CD14-positive monocyte (primary cell): ENCODE results near the gene CAMK4. TPM values are rescaled to one million over a fixed set of nuclear protein-coding genes. Genes with fewer than 3 reads are reported as not detected.

Experiments
- DNase-seq, 3 donors: peaks; one replicate each; pipeline ENCODE4 v3.0.0-alpha.2; 2011 to 2022
- H2AFZ ChIP-seq: 2 replicates; pipeline ENCODE4 v1.6.0; 2012; ENCODE audit warnings: mild to moderate bottlenecking, low read depth, low read length, inconsistent platforms; ENCODE audit not compliant: insufficient read depth, poor library complexity, severe bottlenecking
- H3K27ac ChIP-seq, 2 donors: 1 replicate in 1 of 2; 2 replicates in 1 of 2; pipeline ENCODE4 v1.5.1; 2012 to 2013; ENCODE audit warnings: low read length in 2 of 2, control low read depth in 1 of 2, inconsistent platforms in 1 of 2, low read depth in 1 of 2, mild to moderate bottlenecking in 1 of 2
- H3K27me3 ChIP-seq, 2 donors: one replicate each; pipeline versions ENCODE4 v1.6.0 to v1.6.1; 2011 to 2013; ENCODE audit warnings: low read length in 2 of 2; ENCODE audit not compliant: control insufficient read depth in 2 of 2, insufficient read depth in 2 of 2
- H3K36me3 ChIP-seq, 2 donors: replicated peaks in 1 of 2; 1 replicate in 1 of 2; 2 replicates in 1 of 2; pipeline versions ENCODE4 v1.5.1 to v1.6.1; 2012 to 2013; ENCODE audit warnings: low read length in 2 of 2, control low read depth in 1 of 2, inconsistent platforms in 1 of 2, mild to moderate bottlenecking in 1 of 2; ENCODE audit not compliant: insufficient read depth in 2 of 2, control insufficient read depth in 1 of 2
- H3K4me1 ChIP-seq, 2 donors: 1 replicate in 1 of 2; 2 replicates in 1 of 2; pipeline versions ENCODE4 v1.5.1 to v1.6.1; 2012 to 2013; ENCODE audit warnings: low read length in 2 of 2, control low read depth in 1 of 2, inconsistent platforms in 1 of 2, mild to moderate bottlenecking in 1 of 2, moderate library complexity in 1 of 2; ENCODE audit not compliant: insufficient read depth in 2 of 2, control insufficient read depth in 1 of 2
- H3K4me2 ChIP-seq: replicated peaks from 2 replicates; pipeline ENCODE3; 2012; ENCODE audit warnings: low read length, moderate library complexity, mild to moderate bottlenecking; ENCODE audit not compliant: poor library complexity, severe bottlenecking; ENCODE audit errors: extremely low read depth
- H3K4me3 ChIP-seq, 3 experiments: fragments of 200-600 bp in 1 of 3; sonication (generic) in 1 of 3; replicated peaks in 1 of 3; 1 replicate in 2 of 3; 2 replicates in 1 of 3; pipeline ENCODE4 v1.5.1; 2011 to 2013; ENCODE audit warnings: low read length in 3 of 3, mild to moderate bottlenecking in 3 of 3, control low read depth in 2 of 3, low read depth in 2 of 3, inconsistent platforms in 1 of 3, moderate library complexity in 1 of 3
- H3K79me2 ChIP-seq: 2 replicates; pipeline ENCODE4 v1.6.0; 2012; ENCODE audit warnings: mild to moderate bottlenecking, control low read depth, inconsistent platforms, low read length, moderate library complexity; ENCODE audit not compliant: insufficient read depth
- H3K9ac ChIP-seq: 2 replicates; pipeline ENCODE4 v1.6.0; 2017; ENCODE audit warnings: low read length, mild to moderate bottlenecking; ENCODE audit not compliant: insufficient read depth, poor library complexity, severe bottlenecking
- H3K9me3 ChIP-seq, 2 donors: replicated peaks in 1 of 2; 1 replicate in 1 of 2; 2 replicates in 1 of 2; pipeline versions ENCODE4 v1.5.1 to v1.6.1; 2012 to 2013; ENCODE audit warnings: low read length in 2 of 2, control low read depth in 1 of 2; ENCODE audit not compliant: control insufficient read depth in 1 of 2, insufficient read depth in 1 of 2
- H4K20me1 ChIP-seq: 2 replicates; pipeline ENCODE4 v1.6.0; 2012; ENCODE audit warnings: mild to moderate bottlenecking, low read length, control low read depth, moderate library complexity; ENCODE audit not compliant: insufficient read depth
- H3K27ac Mint-ChIP-seq, 7 donors: one replicate each; pipeline ENCODE4 v1.8.0; 2020; ENCODE audit warnings: mild to moderate bottlenecking in 7 of 7, mixed read lengths in 7 of 7, moderate library complexity in 6 of 7, inconsistent platforms in 2 of 7
- H3K27me3 Mint-ChIP-seq, 3 donors: one replicate each; pipeline ENCODE4 v1.8.0; 2021 to 2022; ENCODE audit warnings: low read depth in 3 of 3, mild to moderate bottlenecking in 3 of 3, mixed read lengths in 3 of 3, moderate library complexity in 3 of 3, inconsistent platforms in 1 of 3
- H3K36me3 Mint-ChIP-seq, 2 donors: one replicate each; pipeline ENCODE4 v1.8.0; 2020; ENCODE audit warnings: mixed read lengths in 2 of 2, inconsistent platforms in 1 of 2, mild to moderate bottlenecking in 1 of 2
- H3K4me1 Mint-ChIP-seq: one replicate; pipeline ENCODE4 v1.8.0; 2020; ENCODE audit warnings: mild to moderate bottlenecking, mixed read lengths
- H3K4me3 Mint-ChIP-seq, 2 donors: one replicate each; pipeline ENCODE4 v1.8.0; 2020; ENCODE audit warnings: mild to moderate bottlenecking in 2 of 2, mixed read lengths in 2 of 2, moderate library complexity in 1 of 2
- H3K9me3 Mint-ChIP-seq, 7 donors: one replicate each; pipeline ENCODE4 v1.8.0; 2020 to 2022; ENCODE audit warnings: mixed read lengths in 7 of 7, mild to moderate bottlenecking in 6 of 7, moderate library complexity in 6 of 7, inconsistent platforms in 2 of 7
- CTCF ChIP-seq: fragments of 200-600 bp; IDR thresholded peaks from one replicate; pipeline ENCODE4 v1.8.0; 2022; ENCODE audit warnings: antibody characterized with exemption, mild to moderate bottlenecking
- WGBS: methylation state at CpG from one replicate; pipeline ENCODE4 v1.1.5; 2013; ENCODE audit warnings: missing lambda C conversion rate; ENCODE audit not compliant: insufficient coverage; 5-methylcytosine and 5-hydroxymethylcytosine counted together
- intact Hi-C, 2 donors: fragments of 100-400 bp; cut with micrococcal nuclease; formaldehyde crosslinking; loops; one replicate each; pipeline versions ENCODE4 v1.15.0 to v1.15.1; 2023
- polyA plus RNA-seq, 3 donors: library from polyadenylated mRNA; depleted of rRNA in 1 of 3; unstranded in 2 of 3; stranded (reverse) in 1 of 3; fragments of 300-500 nt in 2 of 3; fragments of >200 nt in 1 of 3; fragmentation: Illumina TruSeq in 2 of 3; gene quantifications; 1 replicate in 2 of 3; 2 replicates in 1 of 3; pipeline ENCODE4 v1.2.3, GENCODE V29; 2012 to 2021

CAMK4 gene
- polyA plus RNA-seq, 3 donors = 0.24 to 0.28 TPM; not detected in 1

GRCh38 chr5:111294551-111294950 is 70.4 kb downstream of the CAMK4 start:
- no peak overlapping the region for H2AFZ ChIP-seq
- no peak for DNase-seq
- H3K27me3 ChIP-seq = no peaks in the 10 kb centered on the region
- intact Hi-C loops = no loop called here
- no peaks in the 10 kb centered on the region for H3K4me1 ChIP-seq
- Mint-ChIP-seq H3K4me3 (no peak overlapping the region), H3K27me3 (peaks cover 0 to 2% (median 0%) of the 10 kb centered on the region in 3 donors), H3K4me1 (no peaks in the 10 kb centered on the region), H3K27ac (no peak overlapping the region), H3K36me3 (no peaks in the 10 kb centered on the region), H3K9me3 (peaks cover 0 to 10% (median 3%) of the 10 kb centered on the region in 7 donors)
- no peak overlapping the region for H3K27ac ChIP-seq
- H3K36me3 ChIP-seq = no peaks in the 10 kb centered on the region
- no peak overlapping the region for H3K9ac ChIP-seq
- H3K79me2 ChIP-seq = no peaks in the 10 kb centered on the region
- no peaks in the 10 kb centered on the region for H4K20me1 ChIP-seq
- TF ChIP-seq CTCF = no peak
- peaks cover 3 to 11% of the 10 kb centered on the region in 2 donors for H3K9me3 ChIP-seq
- H3K4me2 ChIP-seq = no peak overlapping the region
- H3K4me3 ChIP-seq = no peak overlapping the region

- no peak overlapping the region for H3K9ac ChIP-seq
- DNase-seq = no peak
- WGBS = no CpG with 5 or more reads among the region's 3 CpGs
- Mint-ChIP-seq H3K27ac (no peak overlapping the region), H3K4me3 (no peak overlapping the region), H3K9me3 (peaks cover 0 to 12% (median 3%) of the 10 kb centered on the region in 7 donors), H3K36me3 (no peaks in the 10 kb centered on the region), H3K27me3 (peaks cover 0 to 2% (median 0%) of the 10 kb centered on the region in 3 donors), H3K4me1 (no peaks in the 10 kb centered on the region)
- no peak overlapping the region for H3K4me2 ChIP-seq
- no peaks in the 10 kb centered on the region for H3K4me1 ChIP-seq
- intact Hi-C loops = no loop called here
- H4K20me1 ChIP-seq = no peaks in the 10 kb centered on the region
- H3K9me3 ChIP-seq = peaks cover 3 to 11% of the 10 kb centered on the region in 2 donors
- no peak for TF ChIP-seq CTCF
- no peaks in the 10 kb centered on the region for H3K79me2 ChIP-seq
- no peaks in the 10 kb centered on the region for H3K27me3 ChIP-seq
- H3K4me3 ChIP-seq = no peak overlapping the region
- no peaks in the 10 kb centered on the region for H3K36me3 ChIP-seq
- no peak overlapping the region for H2AFZ ChIP-seq
- H3K27ac ChIP-seq = no peak overlapping the region
Observed at GRCh38 chr5:111295649-111296048, 71.5 kb downstream of the CAMK4 start.
